ENCODE measurements around the gene TMEM147.

TMEM147 gene

DNA sequence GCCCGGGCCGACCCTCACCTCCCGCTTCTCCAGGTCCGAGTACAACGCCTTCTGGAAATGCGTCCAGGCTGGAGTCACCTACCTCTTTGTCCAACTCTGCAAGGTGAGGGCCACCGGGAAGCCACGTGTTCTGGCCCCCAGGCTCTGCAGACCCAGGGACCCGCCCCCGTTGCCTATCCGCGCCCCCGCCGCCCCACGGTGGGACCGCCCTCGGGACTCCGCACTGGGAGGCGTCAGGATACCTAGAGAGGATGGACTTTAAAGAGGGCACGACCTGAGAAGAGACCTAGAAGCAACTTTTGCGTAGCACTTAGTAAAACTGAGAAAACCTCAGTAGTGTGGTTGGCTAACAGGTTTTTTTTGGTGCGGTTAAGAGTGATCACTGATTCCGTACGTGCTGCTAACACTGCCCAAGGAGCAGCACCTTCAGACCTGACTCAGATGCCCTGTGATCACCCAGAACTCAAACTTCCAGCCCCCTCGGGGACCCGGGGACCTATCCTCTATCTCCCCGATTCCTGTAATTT, 492 bp downstream of the TMEM147 start:
- DNase-seq (ENCODE audit: low read depth in 3 of 3, low spot score in 1 of 3) = peak in 1 of 3 donors; percentile 43

DNA sequence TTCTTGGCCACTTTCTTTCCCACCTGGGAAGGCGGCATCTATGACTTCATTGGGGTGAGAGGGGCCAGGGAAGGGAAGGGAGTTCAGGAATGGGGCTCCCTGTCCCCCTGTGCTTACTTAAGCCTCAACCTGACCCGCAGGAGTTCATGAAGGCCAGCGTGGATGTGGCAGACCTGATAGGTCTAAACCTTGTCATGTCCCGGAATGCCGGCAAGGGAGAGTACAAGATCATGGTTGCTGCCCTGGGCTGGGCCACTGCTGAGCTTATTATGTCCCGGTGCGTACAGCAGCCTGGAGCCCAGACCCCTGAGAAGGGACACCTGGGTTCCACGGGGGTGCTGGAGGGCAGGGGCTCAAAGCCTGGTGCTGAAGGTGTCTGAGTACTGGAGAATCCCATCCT, 1.1 kb downstream of the TMEM147 start:
- no peak for DNase-seq (ENCODE audit: low read depth in 3 of 3, low spot score in 1 of 3)

DNA sequence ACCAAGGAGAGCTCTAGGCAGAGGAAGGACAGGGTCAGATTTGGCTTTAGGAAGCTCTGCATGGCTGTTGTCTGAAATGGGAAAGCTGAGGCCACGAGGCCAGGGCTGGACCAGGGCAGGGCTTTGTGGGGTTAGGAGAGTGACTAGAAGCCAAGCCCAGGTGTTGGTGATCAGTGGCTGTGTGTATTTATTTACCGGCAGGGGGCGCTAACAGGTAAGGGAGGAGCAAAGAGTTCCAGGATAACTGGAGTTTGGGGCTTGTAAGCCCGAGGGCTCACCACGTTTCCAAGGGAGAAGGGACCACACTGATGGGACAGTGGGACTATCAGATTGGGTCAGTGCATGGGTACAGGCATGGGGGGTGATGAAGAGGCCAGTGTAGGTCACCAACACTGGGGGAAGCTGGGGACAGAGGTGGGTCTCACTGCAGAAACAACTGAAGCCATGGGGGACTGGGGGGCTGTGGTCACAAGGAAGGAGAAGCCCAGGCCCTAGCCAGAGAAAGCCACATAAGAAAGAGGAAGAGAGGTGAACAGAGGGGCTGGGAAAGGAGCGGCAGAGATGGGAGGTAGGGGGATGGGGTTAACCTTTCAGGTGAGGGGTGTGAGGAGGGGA, 3.9 kb downstream of the TMEM147 start:
- peak in 2 of 3 donors; percentile 13 to 25 for DNase-seq (ENCODE audit: low read depth in 3 of 3, low spot score in 1 of 3)

- DNase-seq (ENCODE audit: low read depth in 3 of 3, low spot score in 1 of 3) = no peak
Measured at GRCh38 chr19:35549879-35550523, 4.6 kb downstream of the TMEM147 start.

- DNase-seq (ENCODE audit: low read depth in 3 of 3, low spot score in 1 of 3) = no peak
Measured at GRCh38 chr19:35551091-35551810, 5.8 kb downstream of the TMEM147 start.

DNA sequence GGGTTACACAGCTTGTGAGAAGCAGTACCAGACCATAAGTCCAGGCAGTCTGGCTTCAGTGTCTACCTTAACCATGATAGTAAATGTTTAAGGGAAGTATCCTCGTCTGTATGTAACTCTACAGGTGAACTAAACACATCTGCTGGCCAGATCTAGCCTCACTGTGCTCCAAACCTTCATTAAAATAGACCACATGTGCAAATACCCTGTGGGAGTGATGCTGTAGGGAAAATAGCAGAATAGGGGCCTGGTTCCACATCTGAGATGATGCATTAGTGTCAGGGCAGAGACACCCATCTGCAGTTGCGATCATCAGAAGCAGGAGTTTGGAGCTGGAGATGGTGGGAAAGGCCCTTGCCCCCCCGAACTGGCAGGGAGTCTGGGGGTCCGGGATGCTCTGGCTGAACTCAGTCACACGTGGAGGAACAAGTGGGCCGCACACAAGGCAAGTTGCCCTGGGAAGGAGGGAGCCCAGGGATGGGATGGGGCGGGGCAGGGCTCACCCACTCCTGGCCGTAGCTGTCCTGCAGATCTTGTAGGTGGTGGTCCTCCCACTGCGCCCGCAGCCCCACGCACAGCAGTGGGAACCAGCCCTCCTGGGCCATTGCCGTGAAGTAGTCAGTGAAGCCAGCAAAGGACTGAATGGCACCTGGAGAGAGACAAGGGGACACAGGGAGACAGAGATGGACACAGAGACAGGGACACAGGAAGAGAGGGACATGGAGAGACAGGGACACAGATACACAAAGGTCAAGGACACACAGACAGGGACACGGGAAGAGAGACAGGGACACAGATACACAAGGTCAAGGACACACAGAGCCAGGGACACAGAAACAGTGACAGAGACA, 7.3 kb downstream of the TMEM147 start:
- DNase-seq (ENCODE audit: low read depth in 3 of 3, low spot score in 1 of 3) = no peak

GRCh38 chr19:35553385-35554000, 8.1 kb downstream of the TMEM147 start:
- no peak for DNase-seq (ENCODE audit: low read depth in 3 of 3, low spot score in 1 of 3)

DNA sequence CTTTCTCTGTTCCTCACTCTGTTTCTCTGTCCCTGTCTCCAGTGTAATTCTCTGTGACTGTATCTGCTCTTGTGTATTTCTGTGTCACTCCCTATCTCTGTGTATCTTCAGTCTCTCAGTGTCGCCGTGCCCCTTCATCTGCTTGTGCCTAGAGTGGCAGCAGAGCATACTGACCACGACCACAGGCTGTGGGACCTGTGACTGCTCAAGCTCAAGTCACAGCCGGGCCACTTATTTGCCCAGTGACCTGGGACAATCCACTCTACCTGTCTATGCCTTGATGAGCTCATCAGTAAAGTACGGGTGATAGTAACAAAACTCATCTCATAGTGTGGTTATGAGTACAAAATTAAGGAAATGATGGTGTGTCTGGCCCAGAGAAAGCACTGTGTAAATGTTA, 8.7 kb downstream of the TMEM147 start:
- no peak for DNase-seq (ENCODE audit: low read depth in 3 of 3, low spot score in 1 of 3)

DNA sequence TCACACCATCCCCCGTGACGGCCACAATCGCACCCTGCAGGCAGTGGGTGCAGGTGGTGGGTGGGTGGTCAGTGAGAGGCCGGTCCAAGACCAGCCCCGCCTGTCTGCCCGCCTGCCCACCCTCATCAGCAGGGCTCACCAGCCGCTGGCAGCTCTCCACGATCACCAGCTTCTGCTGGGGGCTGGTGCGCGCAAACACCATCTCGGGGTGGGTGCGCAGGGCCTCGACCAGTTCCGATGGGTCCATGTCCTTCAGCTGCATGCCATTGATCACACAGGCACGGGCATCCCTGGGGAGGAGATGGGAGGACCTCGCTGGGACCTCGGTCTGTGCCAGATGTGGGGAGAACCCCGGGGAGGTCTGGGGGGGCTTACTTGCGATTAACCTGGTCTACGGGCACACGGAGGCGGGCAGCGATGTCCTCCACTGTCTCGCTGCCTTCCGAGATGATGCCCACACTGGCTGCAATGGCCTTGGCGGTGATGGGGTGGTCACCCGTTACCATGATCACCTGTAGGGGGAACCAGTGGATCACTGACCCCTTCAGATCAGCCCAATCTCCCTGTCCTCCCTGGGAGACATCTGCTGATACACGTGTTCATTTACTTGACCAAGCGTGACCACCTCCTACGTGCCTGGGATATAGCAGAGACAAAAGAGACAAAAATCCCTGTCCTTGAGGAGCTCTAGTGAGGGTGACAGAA, 10.0 kb downstream of the TMEM147 start:
- no peak for DNase-seq (ENCODE audit: low read depth in 3 of 3, low spot score in 1 of 3)

GRCh38 chr19:35556025-35556590, 10.7 kb downstream of the TMEM147 start:
- no peak for DNase-seq (ENCODE audit: low read depth in 3 of 3, low spot score in 1 of 3)

DNA sequence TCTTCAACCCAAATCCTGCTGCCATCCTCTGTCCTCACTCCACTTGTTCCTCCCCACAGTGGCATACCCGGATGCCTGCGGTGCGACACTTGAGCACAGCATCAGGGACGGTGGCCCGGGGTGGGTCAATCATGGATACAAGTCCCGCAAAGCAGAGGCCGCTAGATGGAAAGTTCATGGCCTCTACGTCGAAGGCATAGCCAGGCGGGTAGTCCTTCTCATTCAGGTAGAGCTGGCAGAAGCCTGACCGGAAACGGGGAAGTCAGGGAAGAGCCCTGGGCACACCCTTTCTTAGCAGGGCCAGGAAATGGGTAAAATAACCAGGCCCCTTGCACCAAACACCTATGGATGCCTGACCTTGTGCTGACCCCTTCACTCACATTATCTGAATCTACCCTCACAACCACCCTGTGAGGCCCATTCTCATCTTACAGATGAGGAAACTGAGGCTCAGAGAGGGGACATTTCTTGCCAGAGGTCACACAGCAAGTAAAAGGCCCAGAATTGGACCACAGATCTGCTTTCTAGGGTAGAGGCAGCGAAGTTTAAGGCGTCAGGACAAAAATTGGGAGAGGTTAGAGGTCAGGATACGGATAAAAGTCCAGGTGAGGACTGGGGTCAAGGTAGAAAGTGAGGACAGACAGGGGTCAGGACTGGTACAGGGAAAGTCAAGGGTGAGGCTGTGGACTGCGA, 11.6 kb downstream of the TMEM147 start:
- no peak for DNase-seq (ENCODE audit: low read depth in 3 of 3, low spot score in 1 of 3)

DNA sequence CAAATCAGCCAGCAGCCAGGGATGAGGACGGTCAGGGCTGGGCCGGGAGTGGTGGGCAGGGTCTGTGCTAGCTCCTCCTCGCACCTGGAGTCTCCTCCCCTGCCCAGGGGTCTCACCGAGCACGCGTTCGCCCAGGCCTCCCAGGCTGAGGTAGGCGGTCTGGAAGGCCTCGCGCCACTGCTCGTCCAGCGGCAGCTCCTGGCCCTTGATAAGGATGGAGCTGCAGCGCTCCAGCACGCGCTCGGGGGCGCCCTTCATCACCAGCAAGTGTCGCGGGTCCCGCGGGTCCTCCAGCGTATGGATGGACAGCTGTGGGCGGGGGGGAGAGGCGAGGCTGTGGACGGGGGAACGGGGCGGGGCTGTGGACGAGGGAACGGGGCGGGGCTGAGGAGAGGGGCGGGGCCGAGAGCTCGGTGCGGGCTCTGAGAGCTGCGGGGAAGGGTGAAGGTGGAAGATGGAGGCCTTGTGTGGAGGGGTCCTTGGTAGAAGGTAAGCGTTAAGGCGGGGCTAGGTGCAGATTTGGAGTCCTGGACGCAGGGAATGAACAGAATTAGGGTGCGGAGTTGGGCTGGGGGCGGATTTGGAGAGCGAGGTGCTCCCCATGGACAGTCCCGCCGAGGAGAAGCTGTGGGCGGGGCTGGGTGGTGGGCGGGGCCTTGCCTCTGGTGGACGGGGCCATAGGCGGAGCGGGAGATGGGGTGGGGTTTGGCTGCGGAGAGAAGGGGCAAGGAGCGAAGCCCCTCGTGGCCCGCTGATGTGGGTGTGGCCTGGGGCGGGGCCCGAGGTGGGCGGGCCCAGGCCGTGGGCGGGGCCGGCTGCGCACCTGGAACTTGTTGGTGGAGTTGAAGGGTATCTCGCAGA, 12.3 kb downstream of the TMEM147 start:
- peak in 1 of 3 donors; percentile 43 for DNase-seq (ENCODE audit: low read depth in 3 of 3, low spot score in 1 of 3)

GRCh38 chr19:35558400-35559280, 13.2 kb downstream of the TMEM147 start:
- DNase-seq (ENCODE audit: low read depth in 3 of 3, low spot score in 1 of 3) = no peak

- no peak for DNase-seq (ENCODE audit: low read depth in 3 of 3, low spot score in 1 of 3)
Measured at GRCh38 chr19:35559281-35559659, 13.8 kb downstream of the TMEM147 start.

DNA sequence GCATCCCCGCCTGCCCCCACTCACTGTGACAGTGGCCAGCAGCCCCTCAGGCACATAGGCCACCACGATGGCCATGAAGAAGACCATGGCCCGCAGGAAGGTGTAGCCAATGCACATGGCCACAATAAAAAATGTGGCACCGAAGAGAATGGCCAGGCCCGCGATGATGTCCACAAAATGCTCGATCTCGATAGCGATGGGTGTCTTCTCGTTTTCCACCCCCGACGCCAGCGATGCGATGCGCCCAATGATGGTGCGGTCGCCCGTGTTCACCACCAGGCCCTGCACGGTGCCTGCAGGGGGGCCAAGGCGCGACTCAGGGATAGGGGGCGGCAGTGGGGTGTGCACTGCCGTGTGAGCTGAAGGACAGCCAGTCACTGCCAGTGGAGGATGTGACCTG, 14.4 kb downstream of the TMEM147 start:
- DNase-seq (ENCODE audit: low read depth in 3 of 3, low spot score in 1 of 3) = no peak

DNA sequence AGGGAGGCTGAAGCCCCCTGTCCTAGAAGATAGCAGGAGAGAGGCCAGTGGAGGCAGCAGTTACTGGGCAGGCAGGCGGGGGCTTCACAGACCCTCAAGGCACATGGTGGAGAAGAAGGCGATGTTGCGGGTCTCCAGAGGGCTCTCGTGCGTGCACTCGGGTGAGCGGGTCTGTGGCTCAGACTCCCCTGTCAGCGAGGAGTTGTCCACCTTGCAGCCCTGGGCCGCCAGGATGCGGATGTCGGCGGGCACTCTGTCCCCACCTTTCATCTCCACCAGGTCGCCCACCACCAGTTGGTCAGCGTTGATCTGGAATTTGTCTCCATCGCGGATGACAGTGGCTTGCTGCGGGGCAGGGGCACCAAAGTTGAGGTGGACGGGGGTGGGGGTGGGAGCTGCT, 14.8 kb downstream of the TMEM147 start:
- DNase-seq (ENCODE audit: low read depth in 3 of 3, low spot score in 1 of 3) = no peak

GRCh38 chr19:35560677-35561076, 15.3 kb downstream of the TMEM147 start:
- DNase-seq (ENCODE audit: low read depth in 3 of 3, low spot score in 1 of 3) = no peak

All from stimulated activated CD4-positive, alpha-beta T cell treated with anti-CD3 and anti-CD28 coated beads, TNF-alpha, amount 100 ng/mL, for 1 hour (primary cell).